ENCODE results near the gene PTPN18.

GRCh38 chr2:130359466-130359865, 3.6 kb downstream of the PTPN18 start:
- TF ChIP-seq CTCF (IDR thresholded peaks at IDR 0.05; ENCODE audit: low read depth, low read length) (no peak), POLR2A (IDR thresholded peaks at IDR 0.05; ENCODE audit: extremely low read depth, insufficient read length) (no peak), MAX (IDR thresholded peaks at IDR 0.05; ENCODE audit: low read depth, low read length) (no peak), MYC (IDR thresholded peaks at IDR 0.05; ENCODE audit: low read depth, low read length) (no peak)
